ENCODE measurements around the gene DIAPH3.

DIAPH3 gene

DNA sequence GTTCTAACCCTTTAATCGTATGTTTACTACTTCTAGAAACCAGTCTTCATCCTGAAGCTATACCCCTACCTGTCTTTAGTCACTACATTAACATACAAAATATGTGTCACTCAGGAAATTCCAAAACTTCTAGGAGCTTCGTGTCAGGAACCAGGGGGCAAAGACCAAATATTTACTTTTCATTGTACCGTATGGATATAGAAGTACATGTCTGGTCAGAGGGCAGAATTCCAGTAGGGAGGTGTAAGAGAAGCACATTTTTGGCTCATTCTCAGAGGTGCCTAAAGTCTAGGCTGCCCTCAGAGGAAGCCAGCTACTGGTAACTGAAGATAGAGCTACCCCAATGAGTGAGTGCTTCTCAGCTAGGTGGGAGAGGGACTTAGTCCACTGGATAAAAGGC is 320.7 kb downstream of the DIAPH3 start:
- no peak for DNase-seq

DNA sequence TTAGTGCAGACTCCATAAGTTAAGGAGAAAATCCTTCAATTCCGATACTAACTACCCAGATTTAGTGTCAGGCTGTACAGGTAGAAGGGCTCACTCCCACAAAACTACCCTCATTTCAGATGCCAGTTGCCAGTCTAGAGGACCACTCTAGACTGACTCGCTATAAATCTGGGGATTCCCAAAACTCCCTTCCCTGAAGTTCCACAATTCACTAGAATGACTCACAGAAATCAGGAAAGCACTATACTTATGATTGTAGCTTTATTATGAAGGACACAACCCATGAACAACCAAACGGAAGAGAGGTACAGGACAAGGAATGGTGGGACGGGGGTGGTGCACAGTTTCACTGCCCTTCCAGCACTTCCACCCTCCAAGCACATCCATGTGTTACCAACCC is 321.2 kb downstream of the DIAPH3 start:
- no peak for DNase-seq

DNA sequence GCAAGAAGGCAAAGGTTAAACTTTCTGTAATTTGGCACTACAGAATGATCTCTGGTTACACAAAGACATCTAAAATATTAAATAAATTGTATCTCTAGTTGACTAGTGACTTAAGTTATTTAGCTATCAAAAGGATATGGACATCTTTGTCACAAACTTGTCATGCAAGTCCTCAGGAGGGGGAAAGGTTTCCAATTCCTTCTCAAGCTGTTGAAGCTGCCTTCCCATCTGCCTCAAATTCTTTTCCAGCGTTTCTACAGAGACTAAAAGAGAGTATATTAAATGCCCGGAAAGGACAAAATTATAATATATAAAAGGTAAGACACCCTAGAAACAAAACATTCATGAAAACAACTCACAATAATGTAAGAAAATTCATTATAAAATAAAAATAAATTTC is 324.5 kb downstream of the DIAPH3 start:
- DNase-seq: no peak

DNA sequence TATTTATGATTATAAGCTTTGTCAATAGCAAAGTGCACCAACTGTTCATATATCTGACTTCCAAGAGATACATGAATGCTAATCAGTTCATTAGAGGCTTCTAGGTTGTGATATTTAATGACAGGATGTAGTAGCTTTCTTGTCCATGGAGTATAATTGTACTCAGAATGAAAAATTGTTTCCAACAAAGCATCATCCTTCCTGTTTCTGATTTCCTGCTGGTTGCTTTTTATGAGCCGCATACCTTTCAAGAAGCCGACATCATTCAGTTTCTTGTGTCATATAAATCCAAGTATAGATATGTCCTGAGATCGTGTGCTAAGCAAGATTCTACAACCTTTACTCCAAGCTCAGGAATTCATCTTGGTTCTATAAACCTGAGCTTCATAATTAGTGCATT is 326.6 kb downstream of the DIAPH3 start:
- DNase-seq: no peak

DNA sequence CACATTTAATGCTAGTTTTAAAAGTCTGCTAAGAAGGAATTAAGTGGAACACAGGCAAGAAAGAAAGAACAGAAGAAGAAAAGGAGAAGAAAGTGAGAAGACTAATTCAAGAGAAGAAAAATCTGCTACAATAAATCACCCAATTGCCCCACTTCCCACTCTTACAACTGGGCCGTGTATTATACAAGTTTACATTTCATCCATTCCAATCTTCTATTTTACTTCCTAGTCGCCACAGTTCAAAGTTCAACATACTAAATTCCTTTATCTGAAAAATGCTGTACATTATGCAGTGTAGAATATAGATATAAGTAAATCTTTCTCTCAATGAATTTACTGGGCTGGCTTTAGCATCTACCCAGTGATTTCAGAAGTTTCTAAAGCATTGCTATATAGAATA is 328.2 kb downstream of the DIAPH3 start:
- no peak for DNase-seq

DNA sequence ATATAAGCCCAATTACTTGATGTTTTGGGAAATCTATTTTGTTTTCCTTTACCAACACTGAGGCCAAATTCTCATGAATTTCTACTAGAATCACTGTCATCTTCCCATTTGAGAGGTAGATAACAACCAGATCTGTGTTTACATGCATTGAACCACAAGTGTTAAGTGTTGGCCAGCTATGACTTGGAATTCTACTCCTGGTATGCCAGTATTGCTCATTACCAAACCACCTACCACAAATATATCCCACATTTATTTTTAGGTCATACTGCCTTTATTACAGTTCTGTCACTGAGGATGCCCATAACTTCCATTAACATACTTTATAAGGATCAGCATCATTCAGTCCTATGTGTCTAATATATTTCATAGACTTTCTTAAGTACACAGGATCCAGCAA is 328.9 kb downstream of the DIAPH3 start:
- DNase-seq: no peak

DNA sequence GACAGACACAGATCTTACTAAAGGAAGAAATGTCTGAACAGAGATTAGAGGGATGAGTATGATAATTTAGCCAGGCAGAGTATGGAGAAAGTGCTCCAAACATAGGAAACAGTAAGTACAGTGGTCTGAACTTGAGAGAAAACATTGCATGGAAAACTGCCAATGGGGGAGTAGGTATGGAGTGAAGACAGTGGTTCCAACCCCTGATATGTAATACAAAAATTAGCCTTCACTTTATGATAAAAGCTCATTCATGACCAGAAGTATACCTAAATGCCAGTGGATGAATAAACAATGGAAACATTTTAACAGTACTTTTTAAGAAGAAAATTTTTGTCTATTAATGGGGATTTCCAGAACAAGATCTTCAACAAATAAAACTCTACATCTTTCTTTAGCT is 334.0 kb downstream of the DIAPH3 start:
- no peak for DNase-seq

DNA sequence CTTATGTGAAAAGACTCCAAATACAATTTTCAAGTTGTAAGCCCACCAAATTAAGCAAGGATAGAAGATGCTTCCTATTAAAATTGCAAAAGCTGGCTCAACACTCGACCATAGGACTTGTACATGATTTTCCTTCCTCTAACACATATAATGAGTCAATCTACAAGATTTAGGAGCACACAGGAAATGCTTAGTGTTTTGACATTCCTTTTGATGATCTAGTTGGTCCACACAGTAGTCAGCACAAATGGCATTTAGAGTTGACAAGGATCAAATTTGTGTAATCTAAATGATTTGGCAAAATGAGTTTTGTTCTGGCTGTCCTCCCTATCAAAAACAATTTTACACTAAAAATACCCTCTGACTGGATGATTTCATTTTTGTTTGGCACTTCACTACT is 340.2 kb downstream of the DIAPH3 start:
- no peak for DNase-seq

DNA sequence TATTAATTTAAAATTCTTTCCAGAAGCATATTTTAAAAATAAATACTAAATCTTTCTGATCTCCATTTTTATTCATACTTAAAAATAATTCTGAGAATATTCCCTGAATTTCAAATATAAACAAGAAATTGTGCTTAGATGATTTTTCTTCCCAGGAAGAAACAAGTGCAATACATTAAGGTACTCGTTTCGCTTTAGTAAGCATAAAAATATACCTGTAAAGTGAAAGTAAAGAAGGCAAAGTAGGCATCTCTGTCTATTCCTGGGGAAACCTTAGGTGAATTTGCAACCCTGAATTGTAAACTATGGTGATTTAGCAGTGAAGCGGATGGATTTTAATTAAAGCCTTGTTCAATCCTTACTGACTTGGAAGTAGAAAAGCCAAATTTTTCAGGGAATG is 354.2 kb downstream of the DIAPH3 start:
- no peak for DNase-seq

DNA sequence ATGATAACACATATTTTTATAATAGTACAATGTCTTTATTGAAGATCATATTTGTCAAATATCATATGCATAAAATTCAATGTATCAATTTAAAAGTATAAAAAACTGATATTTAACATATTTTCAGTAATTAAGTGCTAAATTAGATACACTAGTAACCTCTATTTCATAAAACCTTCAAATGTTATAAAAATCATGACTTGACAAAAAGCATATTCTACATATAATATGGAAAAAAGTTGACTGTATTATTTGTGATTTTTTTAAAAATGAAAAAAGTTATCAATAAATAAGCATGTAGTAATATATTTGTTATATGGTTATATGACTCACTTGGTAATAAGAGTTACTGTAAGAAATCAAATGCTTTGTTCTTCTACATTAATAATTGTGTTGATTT is 356.9 kb downstream of the DIAPH3 start:
- DNase-seq: no peak

DNA sequence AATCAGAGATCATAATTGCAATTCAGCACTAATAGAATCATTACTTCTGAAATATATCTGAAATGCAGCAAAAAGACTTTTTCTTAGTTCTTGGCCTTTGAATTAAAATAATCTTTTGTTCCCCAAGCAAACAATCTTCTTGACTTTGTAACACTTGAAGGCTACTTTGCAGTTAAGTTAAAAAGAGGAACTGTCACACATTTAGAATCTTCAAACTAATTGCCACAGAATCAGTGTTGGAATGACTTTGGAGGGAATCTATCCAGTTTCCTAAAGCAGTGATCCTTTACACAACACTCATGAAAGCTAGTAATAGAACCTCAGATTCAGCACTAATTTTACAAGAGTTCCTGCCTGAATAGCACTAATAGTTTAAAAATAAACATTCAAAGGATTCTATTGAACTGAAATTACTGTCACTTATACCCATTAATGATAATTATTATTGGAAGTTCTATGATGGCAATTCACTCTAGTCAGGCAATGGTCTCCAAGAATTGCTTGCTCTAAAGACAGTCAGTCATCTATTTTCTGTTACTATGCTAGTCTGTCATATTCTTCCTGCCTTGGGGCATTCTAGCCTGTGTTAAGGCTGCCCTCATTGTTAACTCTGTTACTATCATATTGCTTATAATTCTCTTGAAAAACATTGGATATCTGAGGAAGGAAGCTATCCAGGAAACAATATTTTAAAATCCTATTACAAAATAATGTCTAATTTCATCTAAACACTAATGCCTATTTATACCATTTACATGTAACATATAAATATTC is 362.4 kb downstream of the DIAPH3 start:
- DNase-seq: no peak

DNA sequence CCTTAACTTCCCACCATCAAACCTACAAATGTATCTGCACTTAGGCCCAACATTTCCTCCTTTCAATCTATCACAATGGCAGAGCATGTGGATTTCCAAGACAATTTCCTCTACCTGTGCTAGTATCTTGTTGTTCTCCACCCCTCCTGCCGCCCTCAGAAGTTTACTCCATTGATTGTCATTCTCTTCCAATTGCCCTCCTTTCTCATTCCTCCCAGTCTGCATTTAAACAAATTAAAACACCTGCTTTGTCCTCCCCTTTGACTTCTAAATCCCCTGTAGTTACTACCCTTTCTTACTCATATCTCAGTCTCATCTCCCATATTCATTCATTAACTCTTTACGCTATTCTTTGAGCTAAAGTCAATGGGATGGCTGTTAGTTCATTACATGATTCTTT is 370.6 kb downstream of the DIAPH3 start:
- DNase-seq: no peak

DNA sequence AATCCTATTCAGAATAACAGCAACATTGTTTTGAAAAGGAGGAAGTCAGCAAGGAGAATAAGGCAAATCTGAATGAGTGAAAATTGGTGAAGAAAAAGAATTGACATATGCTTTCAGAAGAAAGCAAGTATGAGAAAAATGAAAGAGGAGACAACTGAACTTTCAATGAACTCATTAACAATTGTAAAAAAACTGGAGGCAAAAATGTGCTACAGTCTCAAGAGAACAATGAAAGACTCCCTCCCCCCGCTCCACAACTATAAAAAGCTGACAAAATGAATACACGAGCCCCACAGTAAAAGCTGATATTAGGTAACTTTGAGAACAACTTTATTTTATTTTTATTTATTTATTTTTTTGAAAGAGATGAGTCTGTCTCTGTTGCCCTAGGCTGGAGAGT is 373.1 kb downstream of the DIAPH3 start:
- no peak for DNase-seq

DNA sequence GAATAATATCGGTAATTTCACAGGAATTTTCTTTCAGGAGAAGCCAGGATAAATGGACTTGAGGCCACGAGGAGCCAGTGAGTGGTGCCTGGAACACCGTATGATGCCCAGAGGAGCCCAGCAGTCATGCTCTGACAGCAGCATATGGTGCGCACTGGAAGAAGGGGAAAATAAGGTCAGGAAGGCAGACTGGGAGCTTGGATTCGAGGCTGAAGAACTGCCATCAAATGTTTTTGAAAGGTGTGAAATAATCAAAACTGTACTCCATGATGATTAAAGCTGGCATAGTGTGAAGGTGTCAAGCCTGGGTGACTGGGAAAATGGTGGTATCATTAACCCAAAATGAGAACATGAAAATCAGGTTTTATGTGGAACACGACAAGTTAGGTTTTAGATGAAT is 374.2 kb downstream of the DIAPH3 start:
- DNase-seq: no peak

DNA sequence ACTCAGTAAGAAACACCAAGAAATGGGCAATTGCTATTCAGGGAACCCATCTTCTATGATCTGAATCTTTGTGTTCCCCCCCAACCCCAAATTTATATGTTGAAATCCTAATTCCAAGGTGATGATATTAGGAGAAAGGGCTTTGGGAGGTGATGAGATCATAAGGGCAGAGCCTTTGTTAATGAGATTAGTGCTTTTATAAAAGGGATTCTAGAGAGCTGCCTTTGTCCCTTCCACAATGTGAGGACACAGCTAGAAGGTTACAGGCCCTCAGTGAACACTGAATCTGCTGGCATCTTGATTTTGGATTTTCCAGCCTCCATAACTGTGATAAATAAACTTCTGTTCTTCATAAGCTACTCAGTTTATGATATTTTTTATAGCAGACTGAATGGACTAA is 376.0 kb downstream of the DIAPH3 start:
- DNase-seq: no peak

DNA sequence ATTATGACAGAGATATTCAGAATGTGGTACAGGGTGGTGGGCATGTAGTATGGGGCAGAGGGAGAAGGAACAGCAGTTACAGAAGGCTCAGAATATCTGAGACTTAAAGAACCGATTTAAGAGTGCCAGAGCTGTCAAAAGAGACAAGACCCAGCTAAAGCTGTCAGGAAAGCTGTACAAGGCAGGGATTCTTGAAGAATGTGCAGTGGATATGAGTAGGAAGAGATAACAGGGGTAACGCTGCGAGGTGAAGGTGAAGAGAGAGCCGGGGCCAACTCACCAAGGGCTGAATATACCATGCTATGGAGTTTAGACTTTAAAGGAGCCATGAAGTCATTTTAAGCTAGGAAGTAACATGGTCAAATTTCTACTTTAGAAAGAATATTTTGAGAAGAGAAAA is 381.0 kb downstream of the DIAPH3 start:
- DNase-seq: no peak

DNA sequence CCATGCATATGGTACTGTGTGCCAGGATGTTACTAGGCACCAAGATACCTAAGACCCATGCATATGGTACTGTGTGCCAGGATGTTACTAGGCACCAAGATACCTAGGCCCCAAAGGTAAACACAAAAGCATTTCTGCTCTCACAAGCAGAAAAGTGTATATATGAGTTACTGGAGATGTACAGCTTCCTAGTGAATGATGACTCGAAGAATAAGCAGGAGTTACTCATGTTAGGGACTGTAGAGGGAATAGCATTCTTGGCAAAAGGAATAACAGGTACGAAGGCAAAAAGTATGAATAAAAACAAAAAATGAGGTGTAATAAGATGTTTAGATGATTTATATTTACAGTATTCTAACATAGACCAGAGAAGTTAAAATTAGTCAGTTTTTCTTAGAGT is 383.7 kb downstream of the DIAPH3 start:
- no peak for DNase-seq

DNA sequence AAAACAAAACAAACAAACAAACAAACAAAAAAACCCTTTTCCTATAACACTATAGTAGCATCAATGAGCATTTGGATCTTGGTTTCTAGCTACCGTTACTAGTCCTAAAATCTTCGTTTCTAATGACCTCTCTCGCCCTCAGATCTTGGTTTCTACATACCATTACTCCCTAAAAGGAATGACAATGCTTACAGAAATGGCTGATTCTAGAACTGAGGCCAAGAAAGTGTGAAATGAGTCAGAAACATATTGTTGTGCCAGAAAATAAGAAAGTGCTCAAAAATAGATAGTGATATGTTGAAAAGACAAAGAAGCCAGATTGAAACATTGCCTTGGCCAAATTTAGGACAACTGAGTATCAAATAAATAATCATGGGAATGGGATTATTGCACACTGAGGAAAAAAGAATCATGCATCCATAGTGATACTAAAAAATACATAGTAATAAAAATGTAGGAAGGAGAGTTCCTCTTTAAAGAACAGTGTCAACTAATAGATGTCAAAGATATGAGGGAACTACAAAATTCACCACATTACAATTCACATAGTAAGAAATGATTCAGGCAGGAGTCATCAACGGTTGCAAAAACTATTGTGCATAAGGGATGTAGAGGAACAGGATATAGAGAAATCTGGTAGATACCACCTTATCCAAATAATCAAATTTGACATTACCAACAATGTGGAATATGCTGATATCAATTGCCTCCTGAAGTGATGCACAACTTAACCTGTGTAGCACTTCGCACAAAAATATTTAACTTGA is 386.6 kb downstream of the DIAPH3 start:
- no peak for DNase-seq

DNA sequence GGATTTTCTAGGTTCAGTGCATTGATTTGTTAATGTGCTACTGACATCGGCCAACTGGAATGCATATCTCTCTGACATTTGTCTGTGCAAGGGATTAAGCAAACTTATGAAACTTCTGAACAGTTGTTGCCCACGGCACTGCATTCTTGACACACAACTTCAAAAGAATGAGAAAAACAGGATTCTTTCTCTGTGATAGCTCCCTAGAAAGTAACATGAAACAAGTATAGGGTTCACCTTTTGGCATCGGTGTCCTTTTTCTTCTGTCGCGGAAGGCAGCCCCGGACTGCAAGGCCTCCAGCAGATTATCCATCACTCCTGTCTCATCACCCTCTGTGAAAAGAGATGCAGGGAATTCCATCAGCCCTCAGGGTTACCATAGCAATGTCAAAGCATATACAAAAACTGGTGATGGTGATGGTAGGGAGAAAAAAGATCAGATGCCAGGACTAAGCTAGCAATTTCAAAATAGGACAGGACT is 389.2 kb downstream of the DIAPH3 start:
- no peak for DNase-seq

DNA sequence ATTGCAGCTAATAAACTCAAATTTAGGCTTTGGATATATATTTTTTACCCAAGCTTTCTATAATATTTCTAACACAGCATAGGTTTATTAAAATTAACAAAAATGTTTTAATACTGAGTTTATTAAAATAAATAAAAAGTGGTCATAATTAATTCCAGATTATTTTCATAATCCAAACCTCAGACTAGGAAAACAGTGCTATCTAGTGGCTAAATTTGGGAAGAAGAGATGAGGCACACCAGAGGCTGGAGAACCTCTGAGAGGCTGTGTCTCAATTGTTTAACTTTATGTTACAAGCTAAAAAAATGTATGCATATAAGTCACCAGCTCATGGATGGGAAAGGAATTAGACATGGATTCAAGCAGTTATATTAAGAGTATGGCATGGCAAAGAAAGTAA is 392.5 kb downstream of the DIAPH3 start:
- no peak for DNase-seq

DNA sequence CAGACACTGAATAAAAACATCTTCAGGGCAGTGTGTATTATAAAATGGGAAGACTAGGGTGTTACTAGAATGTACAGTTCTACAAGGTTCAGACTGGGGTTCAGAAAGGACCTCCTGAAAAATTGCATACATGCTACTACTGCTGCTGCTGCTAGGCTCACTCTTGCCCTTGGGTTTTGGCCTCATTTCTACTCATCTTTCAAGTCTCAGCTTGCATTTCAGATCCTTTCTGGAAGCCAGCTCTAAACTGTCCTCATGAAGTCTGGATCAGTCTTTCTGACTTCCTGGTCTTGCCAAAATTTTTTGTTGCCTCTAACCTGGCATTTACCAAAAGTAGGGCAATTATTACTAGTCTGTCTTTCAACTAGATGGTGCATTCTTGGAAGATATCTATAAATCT is 393.3 kb downstream of the DIAPH3 start:
- DNase-seq: no peak

DNA sequence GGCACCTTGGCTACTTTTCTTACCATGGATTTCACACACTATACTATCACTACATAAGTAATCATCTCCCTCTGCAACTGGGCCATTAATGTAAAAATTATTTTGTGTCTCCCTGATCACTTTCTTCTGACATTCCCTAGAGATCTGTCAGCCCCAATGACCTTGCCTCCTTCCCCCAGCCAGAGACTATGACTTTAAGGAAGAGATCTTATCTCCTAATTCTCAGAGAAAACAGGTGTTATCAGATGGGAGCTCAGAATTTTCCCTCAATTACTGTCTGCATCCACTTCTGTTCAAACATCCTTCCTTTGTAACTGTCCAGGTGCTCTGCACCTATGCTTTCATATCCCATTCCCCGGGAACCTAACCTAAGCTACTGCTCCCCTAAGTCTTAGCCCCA is 397.5 kb downstream of the DIAPH3 start:
- no peak for DNase-seq

DNA sequence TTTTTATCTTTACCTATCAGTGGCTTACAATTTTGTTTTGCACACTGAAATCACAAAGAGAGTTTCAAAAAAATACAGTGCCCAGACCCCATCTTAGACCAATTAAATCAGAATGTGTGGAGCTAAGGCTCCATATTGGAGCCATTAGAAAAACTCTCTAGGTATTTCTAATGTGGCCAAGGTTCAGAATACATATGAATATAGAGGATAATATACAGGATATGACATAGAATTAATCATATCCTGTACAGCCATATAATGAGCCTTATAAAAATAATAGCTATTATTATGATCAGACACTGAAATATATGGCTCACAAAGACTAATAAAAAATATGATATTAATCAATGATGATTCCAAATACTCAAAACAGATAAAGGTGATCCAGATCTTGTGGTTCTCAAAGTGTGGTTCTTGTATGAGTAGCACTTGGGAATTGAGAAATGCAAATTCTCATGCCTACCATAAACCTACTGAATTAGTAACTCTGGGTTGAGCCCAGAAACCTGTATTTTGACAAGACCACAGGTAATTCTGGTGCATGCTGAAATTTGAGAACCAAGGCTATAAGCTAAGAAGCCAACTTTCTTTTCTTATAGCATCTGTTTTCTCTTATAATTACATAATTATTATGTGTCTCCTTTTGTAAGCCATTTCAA is 408.0 kb downstream of the DIAPH3 start:
- DNase-seq: no peak

DNA sequence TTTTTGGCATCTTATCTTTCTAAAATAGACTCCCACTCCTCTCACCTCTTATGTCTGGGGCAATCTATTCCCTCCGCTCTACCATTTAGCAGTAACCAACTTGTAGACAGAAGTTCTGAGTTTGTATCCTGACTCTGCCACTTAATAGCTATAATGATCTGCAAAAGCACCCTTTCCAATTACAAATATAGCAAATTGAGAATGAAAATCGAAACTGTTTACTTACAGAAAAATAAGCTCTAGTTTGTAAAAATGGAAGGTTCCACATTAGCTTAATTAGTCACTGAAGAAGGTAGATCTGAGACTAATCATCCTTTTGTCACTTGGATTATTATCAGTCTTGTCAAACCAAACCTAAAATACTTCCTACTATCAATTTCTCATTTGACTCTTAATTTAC is 409.3 kb downstream of the DIAPH3 start:
- DNase-seq: no peak
